ENCODE results near the gene ZNF518A. TPM values are rescaled to one million over a fixed set of nuclear protein-coding genes. Genes with fewer than 3 reads are reported as not detected.

Gene ZNF518A
- total and polyA plus RNA-seq, 9 of the 15 experiments (the other 6 are each of a cell fraction or from before 2014, with no cell fraction given): 6.3 to 30.0 (median 17.4) TPM

- DNase-seq (ENCODE audit: extremely low read depth in 1 of 4, low spot score in 3 of 4) (peak in 2 of 4 experiments; percentile 26 to 57), FAIRE-seq (peak; percentile 82), ATAC-seq (peak; percentile 84)
- Histone ChIP-seq H3K9me3 (replicated peaks; ENCODE audit: control insufficient read depth, insufficient read depth, low read depth, low read length) (no peaks in the 10 kb centered on the region), H3K79me2 (ENCODE audit: control insufficient read depth, insufficient read depth, low read length) (no peaks in the 10 kb centered on the region), H3K4me3 (no peak overlapping the region), H3K9me1 (ENCODE audit: control insufficient read depth, insufficient read depth, low read length) (no peaks in the 10 kb centered on the region), H3K4me2 (ENCODE audit: insufficient read depth, low read length) (peak overlapping the region; percentile 58), H3K9ac (ENCODE audit: insufficient read depth in 1 of 2, low read depth in 2 of 2, low read length in 2 of 2) (peak overlapping the region in 1 of 2 experiments; percentile 34; a peak in 1 of 4 replicates), H4K20me1 (replicated peaks; ENCODE audit: control insufficient read depth, insufficient read depth, low read length) (no peaks in the 10 kb centered on the region), H3K4me1 (replicated peaks in 1 of 2; ENCODE audit: control insufficient read depth in 2 of 2, insufficient read depth in 2 of 2, low read length in 2 of 2) (peaks cover 0 to 15% of the 10 kb centered on the region in 2 experiments; a peak in 3 of 5 replicates), H3K27ac (ENCODE audit: extremely low read depth, low read depth, low read length) (peak overlapping the region; percentile 61; the same call in 2 of the 3 replicates), H3K36me3 (ENCODE audit: control insufficient read depth, insufficient read depth, low read length) (no peaks in the 10 kb centered on the region), H2AFZ (ENCODE audit: low read depth, low read length) (peak overlapping the region; percentile 90), H3K27me3 (ENCODE audit: control insufficient read depth in 2 of 2, insufficient read depth in 2 of 2, low read length in 2 of 2) (no peaks in the 10 kb centered on the region)
- POLR2A ChIA-PET: interaction anchor here (0.6 to 2.0 kb wide), 2 partner anchors 18 to 23 kb away, joined by 3 to 7 read pairs; partner anchors contain the start of gene ZNF518A
- 11% methylated on average over 7 of the region's 7 CpGs for WGBS (ENCODE audit: insufficient coverage, low coverage, missing lambda C conversion rate)
- intact Hi-C loops (cut with micrococcal nuclease): no loop called here
- in situ Hi-C loops (cut with MboI): no loop called here
- no TSS peak for BruUV-seq (replicated peaks)
- CTCF ChIA-PET (ENCODE audit: low intra/inter-chr PET ratio): no interaction called here
- TF ChIP-seq MCM3 (IDR thresholded peaks at IDR 0.05) (no peak), ZFX (CRISPR knock-in tag; IDR thresholded peaks at IDR 0.05) (no peak), CREB3L1 (IDR thresholded peaks at IDR 0.05; ENCODE audit: borderline replicate concordance, low read depth) (no peak), NFIC (IDR thresholded peaks at IDR 0.05) (0 out of 2 replicates have a peak, but pooled peaks have one; percentile 22), NFXL1 (CRISPR knock-in tag; IDR thresholded peaks at IDR 0.05) (no peak), EP300 (IDR thresholded peaks at IDR 0.05; ENCODE audit: low read length) (no peak), MBD1 (CRISPR knock-in tag; IDR thresholded peaks at IDR 0.05) (no peak), RBM39 (optimal IDR thresholded peaks at IDR 0.05; ENCODE audit: low read depth, low read length) (no peak), MTA1 (IDR thresholded peaks at IDR 0.05; ENCODE audit: borderline replicate concordance) (no peak), SMARCA4 (IDR thresholded peaks at IDR 0.05) (peak; percentile 35; the same call in 1 of the 2 replicates), DIDO1 (tag; IDR thresholded peaks at IDR 0.05; ENCODE audit: low read depth) (peak; percentile 27; the same call in 1 of the 2 replicates), JUN (IDR thresholded peaks at IDR 0.05; ENCODE audit: borderline replicate concordance, low read depth, low read length) (0 out of 2 replicates have a peak, but pooled peaks have one; percentile 20), JUN (CRISPR knock-in tag; IDR thresholded peaks at IDR 0.05; ENCODE audit: borderline replicate concordance) (no peak), ZNF316 (IDR thresholded peaks at IDR 0.05) (peak; percentile 58), SMARCA5 (IDR thresholded peaks at IDR 0.05) (no peak), TCF7L2 (IDR thresholded peaks at IDR 0.05; ENCODE audit: low read depth, low read length) (no peak), ZFP36 (IDR thresholded peaks at IDR 0.05; ENCODE audit: low read depth, low read length, partially characterized antibody) (no peak), POLR2AphosphoS2 (IDR thresholded peaks at IDR 0.05; ENCODE audit: low read length) (no peak), JUND (IDR thresholded peaks at IDR 0.05; ENCODE audit: borderline replicate concordance, low read depth, low read length) (no peak; the same call in 1 of the 2 replicates), JUND (tag; IDR thresholded peaks at IDR 0.05; ENCODE audit: borderline replicate concordance, low read depth, low read length) (0 out of 3 replicates have a peak, but pooled peaks have one; percentile 19), ZNF184 (CRISPR knock-in tag; IDR thresholded peaks at IDR 0.05) (no peak)
- TF ChIP-seq, protein P1, sequence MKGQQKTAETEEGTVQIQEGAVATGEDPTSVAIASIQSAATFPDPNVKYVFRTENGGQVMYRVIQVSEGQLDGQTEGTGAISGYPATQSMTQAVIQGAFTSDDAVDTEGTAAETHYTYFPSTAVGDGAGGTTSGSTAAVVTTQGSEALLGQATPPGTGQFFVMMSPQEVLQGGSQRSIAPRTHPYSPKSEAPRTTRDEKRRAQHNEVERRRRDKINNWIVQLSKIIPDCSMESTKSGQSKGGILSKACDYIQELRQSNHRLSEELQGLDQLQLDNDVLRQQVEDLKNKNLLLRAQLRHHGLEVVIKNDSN (CRISPR knock-in tag; IDR thresholded peaks at IDR 0.05): no peak
Measured at GRCh38 chr10:96112531-96112930, 17.6 kb upstream of the ZNF518A start.
